OCI-LY1 (cell line): ENCODE data around the gene COL16A1.

Source experiments
- H2AFZ ChIP-seq: fragments of 200-600 bp; sonication (generic), shearing (Covaris generic); 2 replicates; pipeline ENCODE4 v1.6.0; 2014; ENCODE audit warnings: antibody characterized with exemption, mild to moderate bottlenecking, low read length
- H3F3A ChIP-seq: fragments of 200-600 bp; sonication (generic), shearing (Covaris generic); 2 replicates; pipeline ENCODE4 v1.6.0; 2014; ENCODE audit warnings: mild to moderate bottlenecking, antibody characterized with exemption, low read length, moderate library complexity; ENCODE audit not compliant: insufficient read depth
- H3K27ac ChIP-seq: fragments of 200-600 bp; sonication (generic); 2 replicates; pipeline ENCODE4 v1.5.1; 2014; ENCODE audit warnings: low read length, mixed run types, mild to moderate bottlenecking, low read depth; ENCODE audit not compliant: poor library complexity, severe bottlenecking
- H3K27me3 ChIP-seq: fragments of 200-600 bp; sonication (generic); 2 replicates; pipeline ENCODE4 v1.6.0; 2014; ENCODE audit warnings: antibody characterized with exemption, mild to moderate bottlenecking, low read length, moderate library complexity; ENCODE audit not compliant: insufficient read depth
- H3K36me3 ChIP-seq: fragments of 200-600 bp; sonication (generic); 2 replicates; pipeline ENCODE4 v1.6.1; 2014; ENCODE audit warnings: mild to moderate bottlenecking, antibody characterized with exemption, low read length, moderate library complexity, mixed read lengths; ENCODE audit not compliant: insufficient read depth
- H3K4me1 ChIP-seq: fragments of 200-600 bp; sonication (generic); 2 replicates; pipeline ENCODE4 v1.5.1; 2014; ENCODE audit warnings: mild to moderate bottlenecking, low read length, moderate library complexity; ENCODE audit not compliant: insufficient read depth, severe bottlenecking
- H3K4me2 ChIP-seq: fragments of 200-600 bp; sonication (generic), shearing (Covaris generic); 2 replicates; pipeline ENCODE4 v1.6.1; 2014; ENCODE audit warnings: low read length
- H3K4me3 ChIP-seq: fragments of 200-600 bp; sonication (generic); 2 replicates; pipeline ENCODE4 v1.5.1; 2014; ENCODE audit warnings: low read length, low read depth, mild to moderate bottlenecking, mixed read lengths; ENCODE audit not compliant: poor library complexity, severe bottlenecking
- H3K79me2 ChIP-seq: fragments of 200-600 bp; shearing (Covaris generic); 2 replicates; pipeline ENCODE4 v1.6.1; 2016; ENCODE audit warnings: mixed run types, low read length, mixed read lengths; ENCODE audit not compliant: insufficient read depth
- H3K9ac ChIP-seq: fragments of 200-600 bp; sonication (generic), shearing (Covaris generic); 2 replicates; pipeline ENCODE4 v1.6.1; 2014; ENCODE audit warnings: mild to moderate bottlenecking, low read length, mixed read lengths
- H3K9me2 ChIP-seq: fragments of 200-600 bp; sonication (generic), shearing (Covaris generic); 2 replicates; pipeline ENCODE4 v1.6.1; 2014; ENCODE audit warnings: low read depth, mild to moderate bottlenecking, low read length, mixed read lengths
- H3K9me3 ChIP-seq: fragments of 200-600 bp; shearing (Covaris generic); 2 replicates; pipeline ENCODE4 v1.6.1; 2014; ENCODE audit warnings: low read length, mixed read lengths
- H4K20me1 ChIP-seq: fragments of 200-600 bp; sonication (generic), shearing (Covaris generic); 2 replicates; pipeline ENCODE4 v1.6.0; 2016; ENCODE audit warnings: mild to moderate bottlenecking, low read length; ENCODE audit not compliant: insufficient read depth
- CTCF ChIP-seq: fragments of 200-600 bp; sonication (generic), shearing (Covaris generic); IDR thresholded peaks from 2 replicates; pipeline ENCODE4 v1.5.1; 2017; ENCODE audit warnings: mild to moderate bottlenecking, antibody characterized with exemption, low read length, moderate library complexity, mixed read lengths
- EZH2 ChIP-seq: fragments of 200-600 bp; sonication (generic), shearing (Covaris generic); IDR thresholded peaks from 2 replicates; pipeline ENCODE4 v1.8.0; 2017; ENCODE audit warnings: borderline replicate concordance, mixed run types, mild to moderate bottlenecking, antibody characterized with exemption, low read length, moderate library complexity, mixed read lengths

Gene COL16A1

GRCh38 chr1:31678681-31679080 is 25.1 kb downstream of the COL16A1 start:
- Histone ChIP-seq H2AFZ (no peak overlapping the region), H3K36me3 (no peaks in the 10 kb centered on the region), H3K9me2 (no peaks in the 10 kb centered on the region), H3F3A (no peaks in the 10 kb centered on the region), H3K4me3 (no peak overlapping the region), H3K9ac (no peak overlapping the region), H3K4me1 (no peaks in the 10 kb centered on the region), H3K79me2 (no peaks in the 10 kb centered on the region), H3K27me3 (0 out of 2 replicates have a peak, but pooled peaks cover 3% of the 10 kb centered on the region), H3K27ac (no peak overlapping the region), H4K20me1 (no peaks in the 10 kb centered on the region), H3K9me3 (no peaks in the 10 kb centered on the region), H3K4me2 (no peak overlapping the region)
- TF ChIP-seq EZH2, result no peak
- no peak for TF ChIP-seq CTCF

GRCh38 chr1:31677949-31678348 is 25.9 kb downstream of the COL16A1 start:
- Histone ChIP-seq H3F3A (no peaks in the 10 kb centered on the region), H3K4me2 (no peak overlapping the region), H3K4me1 (no peaks in the 10 kb centered on the region), H2AFZ (no peak overlapping the region), H3K27me3 (0 out of 2 replicates have a peak, but pooled peaks cover 3% of the 10 kb centered on the region), H3K36me3 (no peaks in the 10 kb centered on the region), H3K27ac (no peak overlapping the region), H3K9ac (no peak overlapping the region), H3K79me2 (no peaks in the 10 kb centered on the region), H3K9me3 (no peaks in the 10 kb centered on the region), H3K9me2 (no peaks in the 10 kb centered on the region), H3K4me3 (no peak overlapping the region), H4K20me1 (no peaks in the 10 kb centered on the region)
- no peak for TF ChIP-seq CTCF
- no peak for TF ChIP-seq EZH2

- H3K9ac ChIP-seq, result no peak overlapping the region
- no peaks in the 10 kb centered on the region for H3K79me2 ChIP-seq
- no peaks in the 10 kb centered on the region for H3K27me3 ChIP-seq
- H3K9me2 ChIP-seq, result no peaks in the 10 kb centered on the region
- no peaks in the 10 kb centered on the region for H4K20me1 ChIP-seq
- no peaks in the 10 kb centered on the region for H3F3A ChIP-seq
- H3K4me2 ChIP-seq, result no peak overlapping the region
- H3K4me3 ChIP-seq, result no peak overlapping the region
- H3K9me3 ChIP-seq, result no peaks in the 10 kb centered on the region
- H3K4me1 ChIP-seq, result no peaks in the 10 kb centered on the region
- no peaks in the 10 kb centered on the region for H3K36me3 ChIP-seq
- no peak for TF ChIP-seq EZH2
- no peak for TF ChIP-seq CTCF
- no peak overlapping the region for H2AFZ ChIP-seq
- no peak overlapping the region for H3K27ac ChIP-seq
Observed at GRCh38 chr1:31677401-31677800, 26.4 kb downstream of the COL16A1 start.
